H1 (cell line): ENCODE data around the gene ZNF425. TPM values are rescaled to one million over a fixed set of nuclear protein-coding genes. Genes with fewer than 3 reads are reported as not detected.
A peak's percentile ranks its signal among the peaks of the same experiment; 100 is the strongest.

Source experiments
- CREB1 ChIP-seq: IDR thresholded peaks from 2 replicates; pipeline ENCODE4 v1.6.1; 2012; ENCODE audit warnings: inconsistent platforms
- EP300 ChIP-seq, 2 experiments: IDR thresholded peaks; 1 replicate in 1 of 2; 2 replicates in 1 of 2; pipeline ENCODE4 v1.6.1; 2011 to 2012; ENCODE audit warnings: low read depth in 2 of 2, low read length in 2 of 2, mild to moderate bottlenecking in 2 of 2, borderline replicate concordance in 1 of 2, inconsistent platforms in 1 of 2, moderate library complexity in 1 of 2
- GTF2F1 ChIP-seq: IDR thresholded peaks from 2 replicates; pipeline ENCODE4 v1.6.1; 2012; ENCODE audit warnings: low read depth, low read length, improper control_type of control experiment, borderline replicate concordance
- HDAC2 ChIP-seq, 2 experiments: fragments of 300-600 bp in 1 of 2; sonication (generic) in 1 of 2; IDR thresholded peaks; 2 replicates each; pipeline ENCODE4 v1.6.1; 2011 to 2012; ENCODE audit warnings: low read depth in 2 of 2, low read length in 2 of 2, mild to moderate bottlenecking in 2 of 2, moderate library complexity in 2 of 2, borderline replicate concordance in 1 of 2, inconsistent platforms in 1 of 2
- KDM4A ChIP-seq: IDR thresholded peaks from one replicate; pipeline ENCODE4 v1.7.1; 2012; ENCODE audit warnings: low read depth, mild to moderate bottlenecking, moderate library complexity, low read length, inconsistent platforms; ENCODE audit not compliant: severe bottlenecking
- SIX5 ChIP-seq: IDR thresholded peaks from 2 replicates; pipeline ENCODE4 v1.6.1; 2011; ENCODE audit warnings: mild to moderate bottlenecking, low read depth, low read length
- TAF7 ChIP-seq: optimal IDR thresholded peaks from 2 replicates; pipeline ENCODE3; 2011; ENCODE audit warnings: low read depth, mild to moderate bottlenecking, inconsistent platforms, low read length, moderate library complexity, borderline replicate concordance
- polyA plus RNA-seq, 7 experiments: library from polyadenylated mRNA; depleted of rRNA in 3 of 7; stranded (reverse) in 5 of 7; unstranded in 2 of 7; fragments of >200 nt in 5 of 7; fragments of 200-250 nt in 2 of 7; gene quantifications; 1 replicate in 5 of 7; 2 replicates in 1 of 7; 4 replicates in 1 of 7; pipeline versions ENCODE4 v1.2.1 to v1.2.3, GENCODE V29; 2011 to 2013; ENCODE audit warnings: missing spikeins in 2 of 7, mixed read lengths in 2 of 7
- total RNA-seq: library from RNA; stranded (reverse); fragmentation: NEBNext Ultra II Directional; extraction: Animal tissue kit (Norgen Biotek cat#: 25700); gene quantifications from 2 replicates; pipeline ENCODE4 v1.2.1, GENCODE V29; 2021

Gene ZNF425
- total and polyA plus RNA-seq, 2 of the 8 experiments (the other 6 are each of a cell fraction or from before 2014, with no cell fraction given) = 3.4 to 6.1 TPM

GRCh38 chr7:149145031-149145845 is 19.1 kb upstream of the ZNF425 start (continued):
- TF ChIP-seq EP300 (IDR thresholded peaks at IDR 0.05; ENCODE audit: borderline replicate concordance in 1 of 2, low read depth in 2 of 2, low read length in 2 of 2) (peak in 1 of 2 experiments; percentile 51; a peak in 1 of 3 replicates), HDAC2 (IDR thresholded peaks at IDR 0.05; ENCODE audit: borderline replicate concordance in 1 of 2, low read depth in 2 of 2, low read length in 2 of 2) (no peak), SIX5 (no peak), GTF2F1 (no peak), KDM4A (no peak), CREB1 (no peak), TAF7 (peak; percentile 72)
